Ishikawa (cell line): ENCODE measurements around the gene WIPF1.

Experiments
- CEBPB ChIP-seq: IDR thresholded peaks from 2 replicates; pipeline ENCODE4 v1.6.1; 2012
- CREB1 ChIP-seq: IDR thresholded peaks from 2 replicates; pipeline ENCODE4 v1.6.1; 2012; ENCODE audit warnings: low read depth
- EGR1 ChIP-seq: IDR thresholded peaks from 2 replicates; pipeline ENCODE4 v1.6.1; 2012
- EP300 ChIP-seq: IDR thresholded peaks from 2 replicates; pipeline ENCODE4 v1.6.1; 2012; ENCODE audit warnings: borderline replicate concordance
- FOXM1 ChIP-seq: IDR thresholded peaks from 2 replicates; pipeline ENCODE4 v1.6.1; 2012; ENCODE audit warnings: low read depth, borderline replicate concordance
- NFIC ChIP-seq: IDR thresholded peaks from 2 replicates; pipeline ENCODE4 v1.6.1; 2012
- RAD21 ChIP-seq: IDR thresholded peaks from 2 replicates; pipeline ENCODE4 v1.6.1; 2012; ENCODE audit warnings: low read depth
- REST ChIP-seq: IDR thresholded peaks from 2 replicates; pipeline ENCODE4 v1.6.1; 2012; ENCODE audit warnings: low read depth, mild to moderate bottlenecking
- TAF1 ChIP-seq: IDR thresholded peaks from 2 replicates; pipeline ENCODE4 v1.6.1; 2012; ENCODE audit warnings: low read depth, mild to moderate bottlenecking
- TCF12 ChIP-seq: IDR thresholded peaks from 2 replicates; pipeline ENCODE4 v1.6.1; 2012; ENCODE audit warnings: low read depth
- TEAD4 ChIP-seq: IDR thresholded peaks from 2 replicates; pipeline ENCODE4 v1.6.1; 2012
- YY1 ChIP-seq: IDR thresholded peaks from 2 replicates; pipeline ENCODE4 v1.6.1; 2012; ENCODE audit warnings: low read depth
- ZBTB7A ChIP-seq: IDR thresholded peaks from 2 replicates; pipeline ENCODE4 v1.6.1; 2012; ENCODE audit warnings: low read depth
- TF ChIP-seq, protein P1 (sequence below): IDR thresholded peaks from 2 replicates; pipeline ENCODE4 v1.6.1; 2012
- TF ChIP-seq, protein P2 (sequence below): IDR thresholded peaks from 2 replicates; pipeline ENCODE4 v1.6.1; 2012

The WIPF1 gene

GRCh38 chr2:174590928-174591648 is 6.5 kb downstream of the WIPF1 start:
- no peak for TF ChIP-seq YY1

DNA sequence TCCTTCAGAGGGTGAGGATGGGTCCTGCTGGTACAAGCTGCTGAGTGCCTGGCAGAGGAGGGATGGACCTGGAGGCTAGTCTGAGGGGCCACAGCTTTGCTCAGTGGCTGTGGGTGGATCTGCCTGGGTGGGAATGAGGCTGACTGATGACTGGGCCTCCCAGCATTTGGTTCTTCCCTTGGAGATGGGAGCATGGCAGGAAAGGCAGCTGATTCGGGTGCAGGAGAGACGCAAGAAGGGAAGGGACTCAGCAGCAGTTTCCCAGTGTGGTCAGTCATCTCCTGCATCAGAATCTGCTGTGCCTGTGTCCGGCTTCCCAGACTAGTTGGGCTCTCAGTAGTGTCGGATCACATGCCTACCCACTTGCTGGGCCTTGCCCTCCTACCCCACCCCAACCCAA is 7.3 kb downstream of the WIPF1 start:
- TF ChIP-seq EP300 (no peak), RAD21 (no peak), TEAD4 (no peak), NFIC (no peak), YY1 (no peak), EGR1 (no peak), ZBTB7A (no peak)

DNA sequence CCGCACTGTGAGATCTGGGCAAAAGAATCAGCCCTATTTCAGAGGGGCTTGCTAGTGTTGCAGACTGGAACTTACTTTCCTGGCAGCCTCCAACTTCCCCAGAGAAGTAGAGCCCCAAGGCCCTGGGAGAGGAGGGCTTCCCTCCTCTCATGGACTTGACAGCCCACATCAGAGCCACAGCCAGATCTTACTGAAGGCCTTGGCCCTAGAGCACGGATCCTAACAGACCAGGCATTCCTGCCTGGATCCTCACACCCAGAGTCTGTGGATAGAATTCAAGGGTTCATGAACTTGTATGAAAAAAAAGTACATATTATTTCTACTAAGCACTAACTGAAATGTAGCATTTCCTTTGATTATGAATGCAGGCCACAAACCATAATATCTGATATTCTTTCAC is 8.3 kb downstream of the WIPF1 start:
- TF ChIP-seq ZBTB7A (no peak), EP300 (no peak), TCF12 (no peak), TEAD4 (no peak), FOXM1 (no peak), NFIC (no peak), RAD21 (no peak), CEBPB (no peak), TAF1 (no peak), EGR1 (no peak), YY1 (no peak), REST (no peak), CREB1 (no peak)
- TF ChIP-seq, protein P1, sequence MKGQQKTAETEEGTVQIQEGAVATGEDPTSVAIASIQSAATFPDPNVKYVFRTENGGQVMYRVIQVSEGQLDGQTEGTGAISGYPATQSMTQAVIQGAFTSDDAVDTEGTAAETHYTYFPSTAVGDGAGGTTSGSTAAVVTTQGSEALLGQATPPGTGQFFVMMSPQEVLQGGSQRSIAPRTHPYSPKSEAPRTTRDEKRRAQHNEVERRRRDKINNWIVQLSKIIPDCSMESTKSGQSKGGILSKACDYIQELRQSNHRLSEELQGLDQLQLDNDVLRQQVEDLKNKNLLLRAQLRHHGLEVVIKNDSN: no peak
- TF ChIP-seq, protein P2, sequence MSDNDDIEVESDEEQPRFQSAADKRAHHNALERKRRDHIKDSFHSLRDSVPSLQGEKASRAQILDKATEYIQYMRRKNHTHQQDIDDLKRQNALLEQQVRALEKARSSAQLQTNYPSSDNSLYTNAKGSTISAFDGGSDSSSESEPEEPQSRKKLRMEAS: no peak

DNA sequence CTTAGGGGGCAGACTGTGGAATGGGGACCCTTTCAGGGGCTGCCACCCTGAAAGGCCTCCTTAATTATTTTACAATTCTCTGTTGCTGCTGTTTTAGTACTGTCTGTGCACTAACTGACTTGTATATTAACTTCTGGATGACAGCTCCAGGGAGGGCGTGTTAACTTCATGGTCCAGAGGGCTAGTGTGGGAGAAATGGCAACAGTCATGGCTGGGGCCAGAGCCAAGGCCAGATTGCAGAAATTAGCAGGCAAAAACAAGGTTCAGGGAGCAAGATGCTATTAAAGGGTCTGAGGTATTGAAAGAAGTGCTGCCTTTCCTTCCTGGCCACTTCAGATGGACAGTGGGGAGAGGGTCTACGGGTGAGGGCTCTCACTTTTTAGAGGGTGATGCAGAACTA is 9.1 kb downstream of the WIPF1 start:
- no peak for TF ChIP-seq EGR1
- TF ChIP-seq REST: no peak
- TF ChIP-seq EP300: no peak
- no peak for TF ChIP-seq FOXM1
- no peak for TF ChIP-seq TEAD4
- TF ChIP-seq, protein P2: no peak
- no peak for TF ChIP-seq CREB1
- no peak for TF ChIP-seq CEBPB
- TF ChIP-seq, protein P1: no peak
- TF ChIP-seq TCF12: no peak
- TF ChIP-seq TAF1: no peak
- TF ChIP-seq NFIC: no peak
- no peak for TF ChIP-seq RAD21
- TF ChIP-seq ZBTB7A: no peak
- no peak for TF ChIP-seq YY1

DNA sequence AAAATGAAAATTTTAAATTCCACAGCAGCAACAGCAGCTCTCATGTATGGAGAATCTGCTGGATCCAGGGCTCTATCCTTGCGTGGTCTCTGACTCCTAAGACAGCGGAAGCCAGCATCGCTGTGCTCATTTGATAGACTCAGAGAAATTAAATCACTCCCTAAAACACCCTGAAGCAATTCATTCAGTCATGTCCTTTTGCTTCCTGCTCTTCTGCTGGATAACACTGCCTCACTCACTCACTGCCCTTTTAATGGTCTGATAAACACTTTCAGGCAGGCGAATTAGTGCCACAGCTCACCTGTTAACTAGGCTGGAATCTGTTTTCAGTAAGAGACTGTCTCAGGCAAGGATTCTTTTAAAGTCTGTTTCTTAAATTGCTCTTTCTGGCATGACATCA is 10.0 kb downstream of the WIPF1 start:
- TF ChIP-seq NFIC (no peak), RAD21 (no peak), CEBPB (no peak), CREB1 (no peak), REST (no peak), EP300 (no peak), ZBTB7A (no peak), TCF12 (no peak), TAF1 (no peak)
- TF ChIP-seq, protein P2: no peak
